ENCODE data around the gene ABCB11.
A peak's percentile ranks its signal among the peaks of the same experiment; 100 is the strongest.
"Not testable (repeated sequence)": the region's sequence is repeated elsewhere in the genome, so short reads cannot be mapped to it uniquely, and the experiment has no call there.

ABCB11 gene

DNA sequence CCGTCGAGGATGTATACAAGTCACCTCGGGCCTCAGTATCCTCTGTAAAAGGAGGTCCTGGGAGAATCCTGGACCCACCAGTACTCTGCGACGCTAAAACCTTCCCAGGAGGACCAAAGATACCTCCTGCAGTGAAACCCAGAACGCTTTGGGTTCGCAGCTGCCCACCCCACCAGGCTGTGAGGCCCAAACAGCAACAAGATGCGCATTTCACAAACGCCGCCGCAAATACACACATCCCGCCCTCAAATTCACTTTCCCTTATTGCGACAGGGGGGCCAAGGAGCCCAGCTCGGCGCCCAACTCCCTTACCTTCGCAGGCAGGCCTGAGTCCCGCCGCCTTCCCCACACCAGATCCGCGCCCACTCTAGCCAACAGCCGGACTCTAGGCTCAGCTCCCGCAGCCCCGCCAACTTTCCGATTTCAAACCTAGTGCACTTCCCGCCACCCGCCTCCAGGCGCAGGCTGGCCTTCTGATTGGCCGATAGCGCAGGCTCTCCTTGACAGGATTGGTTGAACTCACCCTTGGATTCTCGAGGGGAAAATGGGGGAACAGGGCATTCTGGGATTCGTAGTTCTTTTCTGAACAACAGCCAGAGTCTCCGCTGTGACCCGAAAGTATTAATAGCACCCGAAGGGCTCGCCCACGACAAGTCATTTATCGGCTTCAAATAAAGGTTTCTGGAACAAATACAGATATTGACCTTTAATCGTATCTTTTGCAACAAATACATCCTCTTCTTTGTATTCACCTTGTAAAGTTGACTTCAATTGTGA lies 140.9 kb downstream of the ABCB11 start, which contains the start of gene SPC25:
TSS of gene SPC25 (minus strand) at position 425 of the 777 bp plus-strand sequence. CDS start 911 bp downstream, outside the sequence.
- peak; percentile 86 for DNase-seq (ENCODE audit: low read depth)

GRCh38 chr2:168889635-168890005 lies 141.5 kb downstream of the ABCB11 start:
- no peak for DNase-seq (ENCODE audit: low read depth)

DNA sequence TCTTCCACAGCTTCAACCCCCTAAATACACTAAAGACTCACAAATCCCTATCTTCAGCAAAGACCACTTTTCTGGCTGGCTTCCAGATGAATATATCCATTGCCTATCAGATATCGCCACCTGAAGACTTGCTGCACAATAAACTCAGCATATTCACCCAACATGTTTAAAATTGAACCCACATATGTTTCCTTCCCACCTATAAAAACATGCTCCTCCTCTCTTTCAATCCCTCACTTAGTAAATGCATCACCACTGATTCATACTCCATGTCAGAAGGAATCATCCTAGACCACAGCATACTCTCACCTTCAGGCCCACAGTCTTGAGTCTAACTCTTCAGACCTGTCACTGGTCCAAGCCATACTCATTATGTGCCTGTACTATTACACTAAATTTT lies 146.1 kb downstream of the ABCB11 start:
- DNase-seq (ENCODE audit: low read depth) = peak; percentile 12

DNA sequence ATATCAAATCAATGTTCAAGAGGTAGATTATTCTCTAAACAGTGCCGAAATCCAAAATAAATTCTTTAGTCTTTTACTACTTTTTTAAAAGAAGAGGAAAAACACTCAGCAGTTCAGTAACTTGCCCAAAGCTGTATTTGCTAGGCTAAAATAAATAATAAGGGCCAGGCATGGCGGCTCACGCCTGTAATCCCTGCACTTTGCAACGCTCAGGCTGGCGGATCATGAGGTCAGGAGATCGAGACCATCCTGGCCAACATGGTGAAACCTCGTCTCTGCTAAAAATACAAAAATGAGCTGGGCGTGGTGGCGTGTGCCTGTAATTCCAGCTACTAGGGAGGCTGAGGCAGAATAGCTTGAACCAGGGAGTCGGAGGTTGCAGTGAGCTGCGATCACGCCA lies 149.0 kb downstream of the ABCB11 start:
- DNase-seq (ENCODE audit: low read depth) = not testable (repeated sequence)

GRCh38 chr2:168874368-168875054 lies 156.6 kb downstream of the ABCB11 start:
- DNase-seq (ENCODE audit: low read depth) = no peak

- DNase-seq (ENCODE audit: low read depth) = not testable (repeated sequence)
These were observed 160.3 kb downstream of the ABCB11 start for GRCh38 chr2:168870824-168871223.
